MM.1S (cell line): Measurements from ENCODE around the gene CHRM3.

Experiments used
- DNase-seq: peaks from one replicate; pipeline ENCODE4 v3.0.0-alpha.2; 2015
- H2AFZ ChIP-seq: fragments of 300-600 bp; sonication (generic); 2 replicates; pipeline ENCODE4 v1.6.0; 2016; ENCODE audit warnings: antibody characterized with exemption, low read length
- H3F3A ChIP-seq: fragments of 300-600 bp; sonication (generic); 2 replicates; pipeline ENCODE4 v1.6.1; 2016; ENCODE audit warnings: mild to moderate bottlenecking, antibody characterized with exemption, low read length, moderate library complexity, mixed read lengths; ENCODE audit not compliant: insufficient read depth
- H3K27ac ChIP-seq: fragments of 300-600 bp; sonication (generic); 2 replicates; pipeline ENCODE4 v1.5.1; 2016; ENCODE audit warnings: mild to moderate bottlenecking, low read length
- H3K27me3 ChIP-seq: fragments of 300-600 bp; sonication (generic); replicated peaks from 2 replicates; pipeline ENCODE4 v1.6.0; 2016; ENCODE audit warnings: low read length; ENCODE audit not compliant: insufficient read depth
- H3K36me3 ChIP-seq: fragments of 300-600 bp; sonication (generic); replicated peaks from 2 replicates; pipeline ENCODE4 v1.6.1; 2016; ENCODE audit warnings: mild to moderate bottlenecking, low read length, mixed read lengths; ENCODE audit not compliant: insufficient read depth
- H3K4me1 ChIP-seq: fragments of 300-600 bp; sonication (generic); 2 replicates; pipeline ENCODE4 v1.6.1; 2016; ENCODE audit warnings: low read length, mixed read lengths
- H3K4me2 ChIP-seq: fragments of 300-600 bp; sonication (generic); 2 replicates; pipeline ENCODE4 v1.6.0; 2016; ENCODE audit warnings: low read depth, low read length
- H3K4me3 ChIP-seq: fragments of 300-600 bp; sonication (generic); 2 replicates; pipeline ENCODE4 v1.5.1; 2016; ENCODE audit warnings: low read length, mixed read lengths
- H3K79me2 ChIP-seq: fragments of 300-600 bp; sonication (generic); 2 replicates; pipeline ENCODE4 v1.6.1; 2016; ENCODE audit warnings: mixed run types, low read length, mixed read lengths
- H3K9ac ChIP-seq: fragments of 300-600 bp; sonication (generic); 2 replicates; pipeline ENCODE4 v1.6.1; 2016; ENCODE audit warnings: low read length, mixed read lengths
- H3K9me2 ChIP-seq: fragments of 300-600 bp; sonication (generic); replicated peaks from 2 replicates; pipeline ENCODE4 v1.6.1; 2016; ENCODE audit warnings: mild to moderate bottlenecking, low read length, mixed read lengths; ENCODE audit not compliant: insufficient read depth
- H3K9me3 ChIP-seq: fragments of 300-600 bp; sonication (generic); replicated peaks from 2 replicates; pipeline ENCODE4 v1.6.1; 2016; ENCODE audit warnings: mild to moderate bottlenecking, low read length, mixed read lengths; ENCODE audit not compliant: insufficient read depth
- H4K20me1 ChIP-seq: fragments of 300-600 bp; sonication (generic); 2 replicates; pipeline ENCODE4 v1.6.1; 2016; ENCODE audit warnings: mild to moderate bottlenecking, low read length, moderate library complexity, mixed read lengths; ENCODE audit not compliant: insufficient read depth
- CTCF ChIP-seq: fragments of 300-600 bp; sonication (generic); IDR thresholded peaks from 2 replicates; pipeline ENCODE4 v1.5.1; 2016; ENCODE audit warnings: antibody characterized with exemption, low read length, mixed read lengths
- EZH2 ChIP-seq: fragments of 300-600 bp; sonication (generic); optimal IDR thresholded peaks from 2 replicates; pipeline ENCODE3; 2017; ENCODE audit warnings: low read depth, mild to moderate bottlenecking, antibody characterized with exemption, low read length, mixed read lengths
- EZH2phosphoT487 ChIP-seq: fragments of 300-600 bp; sonication (generic); IDR thresholded peaks from 2 replicates; pipeline ENCODE4 v1.6.1; 2018; ENCODE audit warnings: antibody characterized with exemption, low read length

The CHRM3 gene

GRCh38 chr1:239429163-239429562 lies 42.8 kb downstream of the CHRM3 start:
- no peak overlapping the region for H2AFZ ChIP-seq
- H4K20me1 ChIP-seq, result no peaks in the 10 kb centered on the region
- DNase-seq, result no peak
- H3K4me1 ChIP-seq, result no peaks in the 10 kb centered on the region
- no peaks in the 10 kb centered on the region for H3K9me3 ChIP-seq
- H3K27me3 ChIP-seq, result no peaks in the 10 kb centered on the region
- no peak overlapping the region for H3K27ac ChIP-seq
- H3K9me2 ChIP-seq, result no peaks in the 10 kb centered on the region
- no peaks in the 10 kb centered on the region for H3F3A ChIP-seq
- no peaks in the 10 kb centered on the region for H3K79me2 ChIP-seq
- H3K4me3 ChIP-seq, result no peak overlapping the region
- H3K9ac ChIP-seq, result no peak overlapping the region
- no peaks in the 10 kb centered on the region for H3K36me3 ChIP-seq
- TF ChIP-seq CTCF (no peak), EZH2phosphoT487 (no peak), EZH2 (no peak)
- no peak overlapping the region for H3K4me2 ChIP-seq

GRCh38 chr1:239432255-239432654 lies 45.9 kb downstream of the CHRM3 start:
- no peaks in the 10 kb centered on the region for H4K20me1 ChIP-seq
- no peak overlapping the region for H3K4me3 ChIP-seq
- H3K9me2 ChIP-seq, result no peaks in the 10 kb centered on the region
- H3K27ac ChIP-seq, result no peak overlapping the region
- H3K9ac ChIP-seq, result no peak overlapping the region
- H3K4me2 ChIP-seq, result no peak overlapping the region
- no peaks in the 10 kb centered on the region for H3F3A ChIP-seq
- no peaks in the 10 kb centered on the region for H3K36me3 ChIP-seq
- TF ChIP-seq CTCF (no peak), EZH2 (no peak), EZH2phosphoT487 (no peak)
- DNase-seq, result no peak
- H2AFZ ChIP-seq, result no peak overlapping the region
- H3K4me1 ChIP-seq, result no peaks in the 10 kb centered on the region
- no peaks in the 10 kb centered on the region for H3K79me2 ChIP-seq
- no peaks in the 10 kb centered on the region for H3K27me3 ChIP-seq
- no peaks in the 10 kb centered on the region for H3K9me3 ChIP-seq

GRCh38 chr1:239434181-239434580 lies 47.8 kb downstream of the CHRM3 start:
- Histone ChIP-seq H3K79me2 (no peaks in the 10 kb centered on the region), H3K4me2 (no peak overlapping the region), H3K4me3 (no peak overlapping the region), H3K9ac (no peak overlapping the region), H3K4me1 (no peaks in the 10 kb centered on the region), H2AFZ (no peak overlapping the region), H3F3A (no peaks in the 10 kb centered on the region), H3K27me3 (no peaks in the 10 kb centered on the region), H3K9me2 (no peaks in the 10 kb centered on the region), H4K20me1 (no peaks in the 10 kb centered on the region), H3K27ac (no peak overlapping the region), H3K36me3 (no peaks in the 10 kb centered on the region), H3K9me3 (no peaks in the 10 kb centered on the region)
- DNase-seq, result no peak
- TF ChIP-seq EZH2phosphoT487, result no peak
